Measurements from ENCODE around the gene ANKHD1.

The ANKHD1 gene, protein sequence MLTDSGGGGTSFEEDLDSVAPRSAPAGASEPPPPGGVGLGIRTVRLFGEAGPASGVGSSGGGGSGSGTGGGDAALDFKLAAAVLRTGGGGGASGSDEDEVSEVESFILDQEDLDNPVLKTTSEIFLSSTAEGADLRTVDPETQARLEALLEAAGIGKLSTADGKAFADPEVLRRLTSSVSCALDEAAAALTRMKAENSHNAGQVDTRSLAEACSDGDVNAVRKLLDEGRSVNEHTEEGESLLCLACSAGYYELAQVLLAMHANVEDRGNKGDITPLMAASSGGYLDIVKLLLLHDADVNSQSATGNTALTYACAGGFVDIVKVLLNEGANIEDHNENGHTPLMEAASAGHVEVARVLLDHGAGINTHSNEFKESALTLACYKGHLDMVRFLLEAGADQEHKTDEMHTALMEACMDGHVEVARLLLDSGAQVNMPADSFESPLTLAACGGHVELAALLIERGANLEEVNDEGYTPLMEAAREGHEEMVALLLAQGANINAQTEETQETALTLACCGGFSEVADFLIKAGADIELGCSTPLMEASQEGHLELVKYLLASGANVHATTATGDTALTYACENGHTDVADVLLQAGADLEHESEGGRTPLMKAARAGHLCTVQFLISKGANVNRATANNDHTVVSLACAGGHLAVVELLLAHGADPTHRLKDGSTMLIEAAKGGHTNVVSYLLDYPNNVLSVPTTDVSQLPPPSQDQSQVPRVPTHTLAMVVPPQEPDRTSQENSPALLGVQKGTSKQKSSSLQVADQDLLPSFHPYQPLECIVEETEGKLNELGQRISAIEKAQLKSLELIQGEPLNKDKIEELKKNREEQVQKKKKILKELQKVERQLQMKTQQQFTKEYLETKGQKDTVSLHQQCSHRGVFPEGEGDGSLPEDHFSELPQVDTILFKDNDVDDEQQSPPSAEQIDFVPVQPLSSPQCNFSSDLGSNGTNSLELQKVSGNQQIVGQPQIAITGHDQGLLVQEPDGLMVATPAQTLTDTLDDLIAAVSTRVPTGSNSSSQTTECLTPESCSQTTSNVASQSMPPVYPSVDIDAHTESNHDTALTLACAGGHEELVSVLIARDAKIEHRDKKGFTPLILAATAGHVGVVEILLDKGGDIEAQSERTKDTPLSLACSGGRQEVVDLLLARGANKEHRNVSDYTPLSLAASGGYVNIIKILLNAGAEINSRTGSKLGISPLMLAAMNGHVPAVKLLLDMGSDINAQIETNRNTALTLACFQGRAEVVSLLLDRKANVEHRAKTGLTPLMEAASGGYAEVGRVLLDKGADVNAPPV (N-terminal part only)

DNA sequence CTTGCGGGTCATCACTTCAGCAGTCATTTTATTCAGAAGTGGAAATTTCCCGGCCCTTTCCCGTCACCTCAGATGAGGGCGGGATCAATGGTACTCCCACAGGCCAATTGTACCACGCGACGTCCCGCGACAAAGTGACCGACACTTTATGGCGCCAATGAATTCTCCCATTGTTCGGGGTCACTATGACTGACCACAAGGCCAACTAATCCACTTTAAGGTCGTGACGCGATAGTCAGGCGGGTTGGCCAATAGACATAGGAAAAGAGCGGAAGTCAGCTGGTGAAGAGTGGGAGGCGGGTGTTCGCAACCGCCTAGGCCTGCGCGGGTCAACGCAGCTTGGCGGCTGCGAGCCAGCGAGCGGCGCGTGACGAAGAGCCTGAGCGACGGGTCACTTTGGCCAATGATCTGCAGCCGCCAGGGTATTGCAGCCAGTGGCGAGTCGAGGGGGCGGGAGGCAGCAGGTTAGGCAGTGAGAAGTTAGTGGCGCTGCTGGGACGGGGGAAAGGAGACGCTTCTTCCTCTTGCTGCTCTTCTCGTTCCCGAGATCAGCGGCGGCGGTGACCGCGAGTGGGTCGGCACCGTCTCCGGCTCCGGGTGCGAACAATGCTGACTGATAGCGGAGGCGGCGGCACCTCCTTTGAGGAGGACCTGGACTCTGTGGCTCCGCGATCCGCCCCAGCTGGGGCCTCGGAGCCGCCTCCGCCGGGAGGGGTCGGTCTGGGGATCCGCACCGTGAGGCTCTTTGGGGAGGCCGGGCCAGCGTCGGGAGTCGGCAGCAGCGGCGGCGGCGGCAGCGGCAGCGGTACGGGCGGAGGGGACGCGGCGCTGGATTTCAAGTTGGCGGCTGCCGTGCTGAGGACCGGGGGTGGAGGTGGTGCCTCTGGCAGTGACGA, at the start of gene ANKHD1:
Gene ANKHD1, plus strand, starts transcription at position 472 of the 896 bp plus-strand sequence. Its CDS starts 135 bp downstream, at position 607.
- DNase-seq, result peak; percentile 100

DNA sequence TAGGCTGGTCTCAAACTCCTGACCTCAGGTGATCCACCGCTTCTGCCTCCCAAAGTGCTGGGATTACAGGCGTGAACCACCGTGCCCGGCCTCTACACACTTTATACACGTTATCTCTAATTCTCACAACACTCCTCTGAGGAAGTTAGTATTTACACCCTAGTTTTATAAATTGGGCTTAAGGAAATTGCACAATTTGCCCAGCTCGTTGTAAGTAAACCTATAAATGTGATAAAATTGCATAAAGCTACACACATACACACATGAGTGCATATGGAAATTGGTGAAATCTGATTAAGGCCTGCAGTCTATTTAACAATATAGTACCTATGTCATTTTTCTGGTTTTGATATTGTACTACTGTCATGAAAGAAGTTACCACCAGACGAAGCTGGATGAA, 46.1 kb upstream of the ANKHD1 start:
- DNase-seq, result no peak

DNA sequence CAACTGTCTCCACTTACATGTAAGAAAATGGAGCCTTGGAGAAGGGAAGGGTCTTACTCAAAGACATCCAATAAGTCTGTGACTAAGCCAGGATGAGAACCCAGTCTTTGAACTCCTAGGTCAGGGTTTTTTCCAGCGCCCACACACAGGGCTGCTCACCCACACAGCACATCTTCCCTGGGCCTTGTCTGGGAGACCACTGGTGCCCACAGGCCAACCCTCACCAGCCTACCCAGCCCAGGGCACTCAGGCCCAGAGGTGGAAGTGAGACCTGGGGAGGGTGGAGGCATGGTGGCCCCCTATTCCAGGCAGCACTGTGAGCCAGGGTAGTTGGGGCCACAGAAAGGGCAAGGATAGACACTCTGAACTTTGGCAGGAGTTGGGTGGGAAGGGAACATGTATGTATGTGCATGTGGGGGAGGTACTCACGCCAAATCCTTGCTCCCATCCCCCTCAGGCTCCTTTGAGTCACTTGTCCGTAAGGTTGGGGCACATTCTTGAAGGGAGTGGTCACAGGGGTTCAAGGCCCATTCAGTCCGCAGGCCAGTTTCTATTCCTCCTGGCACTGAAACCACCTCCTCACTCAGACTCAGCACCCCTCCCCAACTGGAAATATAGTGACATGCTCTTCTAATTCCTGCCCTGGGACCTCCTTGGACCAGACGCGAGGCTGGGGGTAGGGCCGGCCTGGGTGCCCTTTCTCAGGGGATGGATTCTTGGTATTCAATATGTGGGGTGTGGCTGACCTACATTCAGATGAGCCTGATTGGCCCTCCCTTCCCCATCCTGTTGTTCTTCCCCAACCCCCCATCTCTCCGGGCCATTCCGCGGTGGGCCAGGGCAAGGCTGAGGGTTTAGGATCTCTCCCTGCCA, 44.5 kb upstream of the ANKHD1 start:
- no peak for DNase-seq

DNA sequence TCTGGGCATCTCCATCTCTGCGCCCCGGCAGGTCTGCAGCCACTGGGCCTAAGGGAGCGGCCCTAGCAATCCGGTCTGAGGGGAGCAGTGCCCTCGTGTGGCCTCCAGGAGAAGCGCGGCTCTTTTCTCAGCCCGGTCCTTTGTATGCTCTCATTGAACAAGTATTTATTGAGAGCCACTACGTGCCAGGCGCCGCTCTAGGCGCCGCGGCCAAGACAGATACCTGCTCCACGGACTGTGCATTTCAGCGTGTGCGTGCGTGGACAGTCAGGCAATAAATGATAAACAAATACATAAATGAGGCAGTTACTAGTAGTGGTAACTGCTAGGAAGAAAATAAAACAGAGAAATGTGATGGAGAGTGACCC, 43.9 kb upstream of the ANKHD1 start:
- peak; percentile 82 for DNase-seq

DNA sequence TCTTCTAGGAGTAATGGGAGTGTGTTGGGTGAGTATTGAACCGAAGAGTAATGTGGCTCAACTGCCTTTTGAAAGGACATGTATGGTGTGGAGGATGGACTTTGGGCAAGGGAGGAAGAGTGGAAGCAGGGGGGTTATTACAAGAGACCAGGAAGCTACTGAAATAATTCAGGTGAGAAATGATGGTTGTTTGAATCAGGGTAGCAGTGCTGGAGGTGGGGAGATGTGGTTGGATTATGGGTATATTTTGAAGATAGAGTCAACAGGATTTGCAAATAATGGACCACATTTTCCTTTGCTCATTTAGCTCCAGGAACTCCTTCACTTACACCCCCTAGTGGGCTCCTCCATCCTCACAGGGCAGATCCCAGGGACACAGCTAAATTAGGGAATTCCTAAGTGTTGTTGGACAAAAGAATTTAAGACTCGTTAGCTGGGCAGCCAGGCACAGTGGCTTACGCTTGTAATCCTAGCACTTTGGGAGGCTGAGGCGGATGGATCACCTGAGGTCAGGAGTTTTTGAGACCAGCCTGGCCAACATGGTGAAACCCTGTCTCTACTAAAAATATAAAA, 42.8 kb upstream of the ANKHD1 start:
- peak; percentile 64 for DNase-seq

DNA sequence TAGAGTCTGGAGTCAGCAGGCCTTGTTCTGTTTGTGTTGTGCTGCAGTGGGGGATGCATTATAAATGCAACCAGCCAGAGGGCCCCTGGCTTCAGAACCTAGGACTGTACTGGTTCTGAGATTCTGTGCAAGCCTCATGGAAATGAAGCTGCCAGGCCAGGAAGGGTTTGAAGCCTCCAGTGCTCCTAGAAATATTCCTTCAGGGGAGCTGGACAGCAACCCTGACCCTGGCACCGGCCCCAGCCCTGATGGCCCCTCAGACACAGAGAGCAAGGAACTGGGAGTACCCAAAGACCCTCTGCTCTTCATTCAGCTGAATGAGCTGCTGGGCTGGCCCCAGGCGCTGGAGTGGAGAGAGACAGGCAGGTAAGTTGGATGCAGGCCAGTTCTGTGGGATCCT, 41.5 kb upstream of the ANKHD1 start, which contains the start of gene SLC4A9:
Gene SLC4A9, plus strand, starts transcription at position 94 of the 400 bp plus-strand sequence. Its CDS starts 43 bp downstream, at position 137.
- DNase-seq, result no peak

DNA sequence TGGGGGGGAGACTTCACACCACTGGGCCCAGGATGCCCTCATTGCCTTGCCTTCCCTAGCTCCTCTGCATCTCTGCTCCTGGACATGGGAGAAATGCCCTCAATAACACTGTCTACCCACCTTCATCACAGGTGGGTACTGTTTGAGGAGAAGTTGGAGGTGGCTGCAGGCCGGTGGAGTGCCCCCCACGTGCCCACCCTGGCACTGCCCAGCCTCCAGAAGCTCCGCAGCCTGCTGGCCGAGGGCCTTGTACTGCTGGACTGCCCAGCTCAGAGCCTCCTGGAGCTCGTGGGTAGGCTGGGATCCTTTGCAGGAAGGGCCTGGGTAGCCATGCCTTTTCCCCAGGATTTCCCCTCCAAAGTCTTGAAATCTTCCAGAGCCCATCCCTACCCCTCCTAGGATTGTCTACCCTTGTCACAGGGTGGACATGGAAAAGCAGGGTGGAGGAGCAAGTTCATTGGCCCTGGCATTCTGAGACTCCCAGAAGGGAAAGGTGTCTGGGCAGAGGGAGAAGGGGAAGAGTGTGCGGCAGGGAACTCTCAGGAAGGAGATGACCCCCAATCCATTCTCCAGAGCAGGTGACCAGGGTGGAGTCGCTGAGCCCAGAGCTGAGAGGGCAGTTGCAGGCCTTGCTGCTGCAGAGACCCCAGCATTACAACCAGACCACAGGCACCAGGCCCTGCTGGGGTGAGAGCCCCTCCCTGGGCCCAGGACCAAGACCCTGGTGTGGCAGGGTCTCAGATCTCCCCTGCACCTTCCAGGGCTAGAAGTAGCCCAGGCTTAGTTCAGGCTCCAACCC, 40.8 kb upstream of the ANKHD1 start:
- no peak for DNase-seq

DNA sequence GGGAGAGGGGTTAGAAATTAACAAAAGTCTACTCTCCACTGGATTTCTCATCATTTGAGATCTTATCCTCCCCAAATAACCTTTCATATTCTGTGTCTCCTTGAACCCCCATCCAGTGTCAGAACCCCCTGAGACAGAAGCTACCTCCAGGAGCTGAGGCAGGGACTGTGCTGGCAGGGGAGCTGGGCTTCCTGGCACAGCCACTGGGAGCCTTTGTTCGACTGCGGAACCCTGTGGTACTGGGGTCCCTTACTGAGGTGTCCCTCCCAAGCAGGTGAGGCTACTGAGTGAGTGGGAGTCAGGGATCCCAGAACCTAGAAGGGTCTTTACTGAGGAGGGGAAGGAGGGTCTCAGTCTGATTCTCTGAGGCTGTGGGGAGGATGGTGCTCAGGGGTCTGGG, 39.7 kb upstream of the ANKHD1 start:
- no peak for DNase-seq

DNA sequence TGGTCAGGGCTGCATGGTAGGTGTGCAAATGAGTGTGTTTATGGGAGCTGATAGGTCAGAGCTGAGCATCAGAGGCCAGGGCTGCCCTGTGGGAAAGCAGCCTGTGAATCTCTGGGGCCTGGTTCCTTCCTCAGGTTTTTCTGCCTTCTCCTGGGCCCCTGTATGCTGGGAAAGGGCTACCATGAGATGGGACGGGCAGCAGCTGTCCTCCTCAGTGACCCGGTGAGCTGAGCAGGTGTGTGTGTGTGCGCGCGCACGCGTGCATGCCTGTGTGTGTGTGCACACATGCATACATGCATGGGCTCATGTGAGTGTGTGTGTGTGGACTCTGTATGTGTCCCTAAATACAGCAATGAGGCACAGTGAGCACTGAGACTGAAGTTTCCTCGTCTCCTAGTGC, 39.3 kb upstream of the ANKHD1 start:
- DNase-seq, result no peak

DNA sequence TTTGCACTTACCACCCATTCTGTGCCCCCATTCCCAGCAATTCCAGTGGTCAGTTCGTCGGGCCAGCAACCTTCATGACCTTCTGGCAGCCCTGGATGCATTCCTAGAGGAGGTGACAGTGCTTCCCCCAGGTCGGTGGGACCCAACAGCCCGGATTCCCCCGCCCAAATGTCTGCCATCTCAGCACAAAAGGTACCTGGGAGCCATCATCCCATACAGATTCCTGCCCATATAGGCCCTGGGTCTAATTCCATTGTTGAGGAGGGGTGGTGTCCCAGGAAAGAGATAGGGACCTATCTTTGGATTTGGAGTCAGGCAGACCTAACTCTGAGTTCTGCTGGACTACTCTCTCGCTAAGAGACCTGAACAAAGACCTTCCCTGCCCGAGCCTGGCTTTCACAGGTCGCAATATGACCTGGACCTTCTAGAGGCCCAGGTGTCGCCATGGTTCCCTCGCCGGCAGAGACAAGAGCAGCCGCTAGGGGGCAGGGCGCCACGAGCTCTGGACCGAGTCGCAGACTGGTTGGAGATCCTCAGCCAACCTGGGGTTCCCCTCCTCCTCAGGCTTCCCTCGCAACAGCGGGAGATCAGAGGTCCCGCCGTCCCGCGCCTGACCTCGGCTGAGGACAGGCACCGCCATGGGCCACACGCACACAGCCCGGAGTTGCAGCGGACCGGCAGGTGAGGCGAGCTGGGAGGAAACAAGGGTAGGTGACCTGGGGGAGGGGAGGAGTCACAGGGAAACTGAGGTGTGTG, 38.6 kb upstream of the ANKHD1 start:
- peak; percentile 44 for DNase-seq

DNA sequence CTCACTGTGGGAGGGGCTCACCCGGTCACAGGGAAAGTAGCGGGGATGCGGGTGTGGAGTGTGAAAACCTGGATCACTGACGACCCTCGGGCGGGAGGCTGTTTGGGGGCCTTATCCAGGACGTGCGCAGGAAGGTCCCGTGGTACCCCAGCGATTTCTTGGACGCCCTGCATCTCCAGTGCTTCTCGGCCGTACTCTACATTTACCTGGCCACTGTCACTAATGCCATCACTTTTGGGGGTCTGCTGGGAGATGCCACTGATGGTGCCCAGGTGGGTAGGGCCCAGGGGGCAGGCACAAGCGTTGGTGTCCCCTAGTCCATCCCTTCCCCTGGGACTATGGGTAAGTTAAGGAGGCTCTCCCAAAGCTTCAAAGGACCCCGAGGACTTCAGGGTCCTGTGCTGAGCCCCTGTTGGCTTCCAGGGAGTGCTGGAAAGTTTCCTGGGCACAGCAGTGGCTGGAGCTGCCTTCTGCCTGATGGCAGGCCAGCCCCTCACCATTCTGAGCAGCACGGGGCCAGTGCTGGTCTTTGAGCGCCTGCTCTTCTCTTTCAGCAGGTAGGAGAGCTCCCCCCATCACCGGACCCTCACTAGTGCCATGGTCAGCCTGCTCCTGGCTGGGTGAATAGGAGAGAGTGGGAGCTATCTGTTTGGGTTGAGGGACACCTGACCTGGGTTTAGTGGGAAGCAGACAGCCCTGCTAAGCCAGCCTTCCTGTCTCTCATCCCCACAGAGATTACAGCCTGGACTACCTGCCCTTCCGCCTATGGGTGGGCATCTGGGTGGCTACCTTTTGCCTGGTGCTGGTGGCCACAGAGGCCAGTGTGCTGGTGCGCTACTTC, 37.8 kb upstream of the ANKHD1 start:
- DNase-seq, result no peak

DNA sequence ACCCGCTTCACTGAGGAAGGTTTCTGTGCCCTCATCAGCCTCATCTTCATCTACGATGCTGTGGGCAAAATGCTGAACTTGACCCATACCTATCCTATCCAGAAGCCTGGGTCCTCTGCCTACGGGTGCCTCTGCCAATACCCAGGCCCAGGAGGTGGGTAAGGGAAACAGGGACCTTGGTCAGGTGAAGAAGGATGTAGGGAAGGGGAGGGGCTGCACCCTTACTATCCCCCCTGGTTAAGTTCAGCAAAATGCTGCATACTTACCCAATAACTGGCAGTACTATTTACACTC, 37.2 kb upstream of the ANKHD1 start:
- DNase-seq, result no peak

DNA sequence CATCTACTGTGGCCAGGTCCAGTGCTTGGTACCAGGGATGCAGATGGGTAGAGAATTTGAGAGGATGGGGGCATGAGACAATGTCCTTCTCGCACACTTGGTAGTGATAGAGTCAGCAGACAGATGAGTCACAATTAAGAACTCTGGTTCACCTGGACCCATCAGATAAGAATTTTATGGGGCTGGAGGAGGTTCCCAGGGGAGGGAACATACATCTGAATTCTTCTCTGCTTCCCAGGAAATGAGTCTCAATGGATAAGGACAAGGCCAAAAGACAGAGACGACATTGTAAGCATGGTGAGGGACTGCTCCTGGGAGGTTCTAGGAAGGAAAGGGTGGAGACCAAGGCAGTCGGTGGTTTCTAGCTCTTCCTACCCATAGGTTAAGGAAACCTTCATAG, 36.4 kb upstream of the ANKHD1 start:
- no peak for DNase-seq

DNA sequence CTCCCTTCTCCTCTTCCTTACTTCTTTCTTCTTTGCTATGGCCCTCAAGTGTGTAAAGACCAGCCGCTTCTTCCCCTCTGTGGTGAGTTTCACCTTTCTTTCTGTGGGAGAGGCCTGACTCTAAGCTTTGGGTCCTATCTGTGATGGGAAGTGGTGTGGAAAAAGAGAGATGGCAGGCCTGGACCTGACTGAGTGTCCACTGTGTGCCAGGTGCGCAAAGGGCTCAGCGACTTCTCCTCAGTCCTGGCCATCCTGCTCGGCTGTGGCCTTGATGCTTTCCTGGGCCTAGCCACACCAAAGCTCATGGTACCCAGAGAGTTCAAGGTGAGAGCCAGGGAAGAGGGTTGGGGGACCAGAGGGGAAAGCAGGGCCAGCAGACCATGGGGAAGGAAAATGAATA, 35.7 kb upstream of the ANKHD1 start:
- DNase-seq, result no peak

DNA sequence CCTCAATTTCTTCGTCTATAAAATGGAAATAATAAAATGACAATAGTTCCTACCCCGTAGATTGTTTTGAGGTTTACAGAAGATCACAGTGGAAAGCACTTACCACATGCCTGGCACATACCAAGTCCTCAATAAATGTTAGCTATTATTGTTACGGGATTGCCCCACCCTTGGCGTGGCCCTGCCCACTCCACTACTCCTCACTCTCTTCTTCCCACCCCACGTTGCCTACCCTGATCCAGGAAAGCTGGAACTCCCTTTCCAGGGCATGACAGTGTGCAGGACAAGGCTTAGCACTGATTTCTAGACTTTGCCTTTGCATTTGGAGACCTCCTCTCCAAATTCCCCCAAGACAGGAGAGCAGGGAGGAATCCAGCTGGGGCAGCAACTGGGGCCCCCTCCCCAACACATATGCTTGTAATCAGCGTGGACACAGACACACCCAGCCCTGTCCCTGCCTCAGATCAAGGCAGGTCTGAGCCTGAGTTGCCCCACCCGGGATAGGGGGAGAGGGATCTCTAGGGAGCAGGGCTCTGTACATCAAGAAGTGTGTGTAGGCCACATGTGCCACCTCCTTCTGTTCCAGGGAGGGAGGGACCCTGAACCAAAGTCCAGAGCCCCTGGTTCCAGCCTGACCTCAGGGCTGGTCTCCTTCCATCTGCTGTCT, 34.9 kb upstream of the ANKHD1 start:
- no peak for DNase-seq

DNA sequence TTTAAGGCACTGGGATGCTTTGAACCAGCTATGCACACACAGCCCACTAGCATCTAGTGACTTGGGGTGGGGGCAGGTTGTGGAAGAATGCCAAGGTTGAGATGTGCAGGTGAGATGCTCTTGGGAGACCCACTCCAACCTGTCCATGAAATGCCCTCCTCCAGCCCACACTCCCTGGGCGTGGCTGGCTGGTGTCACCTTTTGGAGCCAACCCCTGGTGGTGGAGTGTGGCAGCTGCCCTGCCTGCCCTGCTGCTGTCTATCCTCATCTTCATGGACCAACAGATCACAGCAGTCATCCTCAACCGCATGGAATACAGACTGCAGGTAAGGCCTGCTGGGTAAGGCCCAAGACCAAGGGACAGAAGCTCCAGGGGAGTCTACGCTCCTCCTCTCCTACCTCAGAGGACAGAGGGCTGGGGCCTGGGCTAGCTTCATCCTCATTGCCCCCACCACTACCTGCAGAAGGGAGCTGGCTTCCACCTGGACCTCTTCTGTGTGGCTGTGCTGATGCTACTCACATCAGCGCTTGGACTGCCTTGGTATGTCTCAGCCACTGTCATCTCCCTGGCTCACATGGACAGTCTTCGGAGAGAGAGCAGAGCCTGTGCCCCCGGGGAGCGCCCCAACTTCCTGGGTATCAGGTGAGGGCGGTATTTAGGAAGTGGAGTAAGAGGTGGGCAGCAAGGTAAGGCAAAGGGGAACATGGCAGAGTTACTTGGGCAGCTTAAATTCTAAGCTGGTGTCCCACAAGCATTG, 34.2 kb upstream of the ANKHD1 start:
- DNase-seq, result no peak

All from HCEC 1CT (cell line).